SK-N-SH (cell line): ENCODE data around the gene PAQR6. TPM values are rescaled to one million over a fixed set of nuclear protein-coding genes. Genes with fewer than 3 reads are reported as not detected.

Experiments used
- CTCF ChIA-PET: fragments of 300-600, 350-600 bp; formaldehyde crosslinking; extraction: SDS; loops from one replicate; lab custom pipeline; 2021; lab: Yijun Ruan, JAX
- POLR2A ChIA-PET: fragments of 350-600 bp; sonication (Branson Sonifier 250); formaldehyde crosslinking; extraction: SDS; loops from one replicate; lab custom pipeline; 2020; ENCODE audit warnings: antibody characterized with exemption, inconsistent platforms; lab: Yijun Ruan, JAX
- DNase-seq: peaks from one replicate; pipeline ENCODE4 v3.0.0; 2012
- H2AFZ ChIP-seq: fragments of 200-600 bp; sonication (generic); 2 replicates; pipeline ENCODE4 v1.8.1; 2016; ENCODE audit warnings: antibody characterized with exemption, mild to moderate bottlenecking, low read depth
- H3F3A ChIP-seq: fragments of 200-600 bp; sonication (generic); replicated peaks from 2 replicates; pipeline ENCODE3; 2016; ENCODE audit warnings: antibody characterized with exemption, mild to moderate bottlenecking; ENCODE audit not compliant: insufficient read depth
- H3K27ac ChIP-seq, 2 experiments: fragments of 200-500 bp in 1 of 2; fragments of 200-600 bp in 1 of 2; sonication (Bioruptor generic) in 1 of 2; sonication (generic), shearing (Covaris generic) in 1 of 2; 2 replicates each; pipeline versions ENCODE4 v1.5.1 to v1.6.1; 2014 to 2016; ENCODE audit warnings: low read depth in 2 of 2, inconsistent platforms in 1 of 2, low read length in 1 of 2, mild to moderate bottlenecking in 1 of 2, mixed read lengths in 1 of 2
- H3K27me3 ChIP-seq: fragments of 200-600 bp; sonication (generic), shearing (Covaris generic); 2 replicates; pipeline ENCODE4 v1.6.1; 2016; ENCODE audit warnings: mixed run types; ENCODE audit not compliant: insufficient read depth
- H3K36me3 ChIP-seq, 2 experiments: fragments of 200-500 bp in 1 of 2; fragments of 200-600 bp in 1 of 2; sonication (Bioruptor generic) in 1 of 2; sonication (generic) in 1 of 2; replicated peaks in 1 of 2; 2 replicates each; pipeline versions ENCODE3 to v1.5.1; 2014 to 2016; ENCODE audit warnings: low read length in 1 of 2, mild to moderate bottlenecking in 1 of 2; ENCODE audit not compliant: insufficient read depth in 2 of 2, control insufficient read depth in 1 of 2
- H3K4me1 ChIP-seq, 2 experiments: fragments of 200-500 bp in 1 of 2; fragments of 200-600 bp in 1 of 2; sonication (Bioruptor generic) in 1 of 2; sonication (generic), shearing (Covaris generic) in 1 of 2; 2 replicates each; pipeline versions ENCODE4 v1.5.1 to v1.6.1; 2014 to 2016; ENCODE audit warnings: low read depth in 1 of 2, low read length in 1 of 2, mixed run types in 1 of 2; ENCODE audit not compliant: insufficient read depth in 2 of 2, control insufficient read depth in 1 of 2
- H3K4me2 ChIP-seq: fragments of 200-600 bp; sonication (generic), shearing (Covaris generic); 2 replicates; pipeline ENCODE4 v1.6.1; 2017; ENCODE audit warnings: mixed run types
- H3K4me3 ChIP-seq, 2 experiments: fragments of 200-500 bp in 1 of 2; fragments of 200-600 bp in 1 of 2; sonication (Bioruptor generic) in 1 of 2; sonication (generic), shearing (Covaris generic) in 1 of 2; 2 replicates each; pipeline versions ENCODE4 v1.5.1 to v1.8.1; 2014 to 2016; ENCODE audit warnings: low read depth in 2 of 2, inconsistent platforms in 1 of 2, low read length in 1 of 2, mild to moderate bottlenecking in 1 of 2, mixed read lengths in 1 of 2, moderate library complexity in 1 of 2
- H3K79me2 ChIP-seq: fragments of 200-600 bp; sonication (generic); 2 replicates; pipeline ENCODE4 v1.8.1; 2017; ENCODE audit warnings: mild to moderate bottlenecking; ENCODE audit not compliant: insufficient read depth
- H3K9ac ChIP-seq: fragments of 200-600 bp; sonication (generic); 2 replicates; pipeline ENCODE4 v1.6.1; 2017; ENCODE audit warnings: mixed run types
- H3K9me2 ChIP-seq: fragments of 200-600 bp; sonication (generic); 2 replicates; pipeline ENCODE4 v1.6.1; 2017; ENCODE audit warnings: mixed run types
- H3K9me3 ChIP-seq: fragments of 200-600 bp; sonication (generic); 2 replicates; pipeline ENCODE4 v1.6.1; 2017; ENCODE audit warnings: mixed run types, mild to moderate bottlenecking, moderate library complexity
- H4K20me1 ChIP-seq: fragments of 200-600 bp; sonication (generic); 2 replicates; pipeline ENCODE4 v1.6.1; 2017; ENCODE audit warnings: mild to moderate bottlenecking, mixed run types; ENCODE audit not compliant: insufficient read depth
- CHD2 ChIP-seq: fragments of 150-350 bp; IDR thresholded peaks from 2 replicates; pipeline ENCODE4 v1.6.1; 2018; ENCODE audit warnings: low read length; ENCODE audit not compliant: partially characterized antibody
- FOSL2 ChIP-seq: IDR thresholded peaks from 2 replicates; pipeline ENCODE4 v1.4.0; 2012; ENCODE audit warnings: low read depth, mild to moderate bottlenecking, moderate library complexity, borderline replicate concordance
- FOXJ3 ChIP-seq: sonication (generic); formaldehyde crosslinking; IDR thresholded peaks from 2 replicates; pipeline ENCODE4 v1.5.1; 2020; ENCODE audit warnings: mild to moderate bottlenecking, missing genetic modification reagents
- FOXM1 ChIP-seq: IDR thresholded peaks from 2 replicates; pipeline ENCODE4 v1.4.0; 2012; ENCODE audit warnings: low read depth, mild to moderate bottlenecking
- GABPA ChIP-seq: IDR thresholded peaks from 2 replicates; pipeline ENCODE4 v1.4.0; 2012; ENCODE audit warnings: low read depth, mild to moderate bottlenecking
- GATA2 ChIP-seq: sonication (generic); formaldehyde crosslinking; IDR thresholded peaks from 2 replicates; pipeline ENCODE4 v1.5.0; 2020; ENCODE audit warnings: mild to moderate bottlenecking, missing genetic modification reagents
- JUND ChIP-seq: IDR thresholded peaks from 2 replicates; pipeline ENCODE4 v1.4.0; 2012
- MXI1 ChIP-seq: IDR thresholded peaks from 2 replicates; pipeline ENCODE4 v1.6.1; 2012; ENCODE audit warnings: mild to moderate bottlenecking, low read depth, low read length, improper control_type of control experiment
- NRF1 ChIP-seq: IDR thresholded peaks from 2 replicates; pipeline ENCODE4 v1.6.1; 2012; ENCODE audit warnings: low read depth, mild to moderate bottlenecking, low read length
- POLR2AphosphoS5 ChIP-seq: IDR thresholded peaks from 2 replicates; pipeline ENCODE4 v1.6.1; 2012; ENCODE audit warnings: low read depth, low read length
- RCOR1 ChIP-seq: fragments of 150-350 bp; IDR thresholded peaks from 2 replicates; pipeline ENCODE4 v1.6.1; 2017; ENCODE audit warnings: antibody characterized with exemption, low read length
- TAF1 ChIP-seq: IDR thresholded peaks from 2 replicates; pipeline ENCODE4 v1.6.1; 2012; ENCODE audit warnings: low read depth, mild to moderate bottlenecking, low read length, moderate library complexity, borderline replicate concordance
- TCF12 ChIP-seq: IDR thresholded peaks from 2 replicates; pipeline ENCODE4 v1.4.0; 2012
- TEAD4 ChIP-seq: IDR thresholded peaks from 2 replicates; pipeline ENCODE4 v1.4.0; 2012; ENCODE audit warnings: mild to moderate bottlenecking, borderline replicate concordance; ENCODE audit not compliant: insufficient read depth
- USF1 ChIP-seq: IDR thresholded peaks from 2 replicates; pipeline ENCODE4 v1.4.0; 2012; ENCODE audit warnings: low read depth, borderline replicate concordance
- YY1 ChIP-seq: IDR thresholded peaks from 2 replicates; pipeline ENCODE4 v1.4.0; 2012; ENCODE audit warnings: low read depth, mild to moderate bottlenecking
- ZBTB33 ChIP-seq: IDR thresholded peaks from 2 replicates; pipeline ENCODE4 v1.4.0; 2012; ENCODE audit warnings: low read depth, borderline replicate concordance
- WGBS: methylation state at CpG from one replicate; pipeline ENCODE4 v1.1.6; 2017; ENCODE audit warnings: low lambda C conversion rate; 5-methylcytosine and 5-hydroxymethylcytosine counted together
- polyA plus RNA-seq, 3 experiments: library from polyadenylated mRNA; depleted of rRNA; stranded (reverse); fragments of >200 nt; gene quantifications; 2 replicates each; pipeline ENCODE4 v1.2.3, GENCODE V29; 2012
- TF ChIP-seq, protein P1 (sequence below): IDR thresholded peaks from 2 replicates; pipeline ENCODE4 v1.4.0; 2012; ENCODE audit warnings: low read depth
- TF ChIP-seq, protein P2 (sequence below): fragments of 150-350 bp; IDR thresholded peaks from 2 replicates; pipeline ENCODE4 v1.6.1; 2017; ENCODE audit warnings: antibody characterized with exemption, low read length, low read depth, borderline replicate concordance
- TF ChIP-seq, protein P3 (sequence below): IDR thresholded peaks from 2 replicates; pipeline ENCODE4; 2012
- TF ChIP-seq, protein P4 (sequence below): IDR thresholded peaks from 2 replicates; pipeline ENCODE4 v1.6.1; 2012; ENCODE audit warnings: mild to moderate bottlenecking, low read depth, low read length, moderate library complexity

PAQR6 gene
- polyA plus RNA-seq, 1 of the 3 experiments (the other 2 are of a cell fraction), result 2.4 TPM

- TF ChIP-seq GATA2 (CRISPR knock-in tag), result no peak
- TF ChIP-seq TCF12, result peak; percentile 2; the same call in 1 of the 2 replicates
- peak; percentile 56 for TF ChIP-seq FOSL2
- no peak for TF ChIP-seq MXI1
- TF ChIP-seq, protein P1, sequence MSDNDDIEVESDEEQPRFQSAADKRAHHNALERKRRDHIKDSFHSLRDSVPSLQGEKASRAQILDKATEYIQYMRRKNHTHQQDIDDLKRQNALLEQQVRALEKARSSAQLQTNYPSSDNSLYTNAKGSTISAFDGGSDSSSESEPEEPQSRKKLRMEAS, result no peak
- TF ChIP-seq POLR2AphosphoS5, result no peak
- no peak for TF ChIP-seq CHD2
- TF ChIP-seq, protein P2, sequence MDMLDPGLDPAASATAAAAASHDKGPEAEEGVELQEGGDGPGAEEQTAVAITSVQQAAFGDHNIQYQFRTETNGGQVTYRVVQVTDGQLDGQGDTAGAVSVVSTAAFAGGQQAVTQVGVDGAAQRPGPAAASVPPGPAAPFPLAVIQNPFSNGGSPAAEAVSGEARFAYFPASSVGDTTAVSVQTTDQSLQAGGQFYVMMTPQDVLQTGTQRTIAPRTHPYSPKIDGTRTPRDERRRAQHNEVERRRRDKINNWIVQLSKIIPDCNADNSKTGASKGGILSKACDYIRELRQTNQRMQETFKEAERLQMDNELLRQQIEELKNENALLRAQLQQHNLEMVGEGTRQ, result no peak
- TF ChIP-seq TAF1, result no peak
- TF ChIP-seq, protein P3, sequence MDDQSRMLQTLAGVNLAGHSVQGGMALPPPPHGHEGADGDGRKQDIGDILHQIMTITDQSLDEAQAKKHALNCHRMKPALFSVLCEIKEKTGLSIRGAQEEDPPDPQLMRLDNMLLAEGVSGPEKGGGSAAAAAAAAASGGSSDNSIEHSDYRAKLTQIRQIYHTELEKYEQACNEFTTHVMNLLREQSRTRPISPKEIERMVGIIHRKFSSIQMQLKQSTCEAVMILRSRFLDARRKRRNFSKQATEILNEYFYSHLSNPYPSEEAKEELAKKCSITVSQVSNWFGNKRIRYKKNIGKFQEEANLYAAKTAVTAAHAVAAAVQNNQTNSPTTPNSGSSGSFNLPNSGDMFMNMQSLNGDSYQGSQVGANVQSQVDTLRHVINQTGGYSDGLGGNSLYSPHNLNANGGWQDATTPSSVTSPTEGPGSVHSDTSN, result peak; percentile 45
- TF ChIP-seq RCOR1, result no peak
Observed at GRCh38 chr1:156262461-156263287, 14.8 kb upstream of the PAQR6 start (continued).

DNA sequence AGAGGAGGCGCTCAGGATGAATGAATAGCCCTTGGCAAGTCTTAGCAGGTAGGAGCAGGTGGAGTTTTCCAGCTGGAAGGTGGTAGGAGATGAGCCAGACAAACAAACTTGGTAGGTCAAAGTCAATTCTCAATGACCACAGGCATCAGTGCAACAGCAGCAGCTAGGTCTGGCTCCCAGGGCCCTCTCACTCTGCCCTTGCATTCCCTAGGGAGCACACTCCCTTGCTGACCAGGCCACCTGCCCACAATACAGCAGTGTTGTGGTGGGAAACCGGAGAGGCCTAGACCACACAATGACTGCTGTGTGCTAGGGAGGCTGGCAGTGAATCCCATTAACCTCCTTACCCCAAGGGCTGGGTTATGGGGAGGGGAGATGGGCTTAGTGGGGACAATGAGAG is 13.0 kb upstream of the PAQR6 start:
- Histone ChIP-seq H3F3A (peaks cover 22% of the 10 kb centered on the region), H3K9ac (no peak overlapping the region), H3K36me3 (peaks cover 72 to 73% of the 10 kb centered on the region in 2 experiments), H3K4me2 (no peak overlapping the region), H3K27me3 (no peaks in the 10 kb centered on the region), H3K9me3 (no peaks in the 10 kb centered on the region), H2AFZ (no peak overlapping the region), H3K27ac (no peak overlapping the region; a peak in 1 of 4 replicates), H3K9me2 (no peaks in the 10 kb centered on the region), H3K79me2 (peaks cover 7% of the 10 kb centered on the region; the same call in 1 of the 2 replicates), H3K4me1 (peaks cover 11 to 27% of the 10 kb centered on the region in 2 experiments; a peak in 3 of 4 replicates), H4K20me1 (peaks cover 13% of the 10 kb centered on the region; the same call in 1 of the 2 replicates), H3K4me3 (no peak overlapping the region)
- ChIA-PET POLR2A (interaction anchor here (0.9 to 1.8 kb wide), 2 partner anchors 19 to 48 kb away, joined by 4 to 9 read pairs; partner anchors contain the start of genes BGLAP and PMF1), CTCF (interaction anchor here (1.0 to 3.6 kb wide), 16 partner anchors 11 to 169 kb away, joined by 3 to 35 read pairs (median 8); partner anchors contain the start of genes BGLAP, GLMP and SMG5)
- WGBS, result 100% methylated on average over 2 of the region's 2 CpGs
- no peak for DNase-seq
- TF ChIP-seq YY1, result no peak
- TF ChIP-seq, protein P4, sequence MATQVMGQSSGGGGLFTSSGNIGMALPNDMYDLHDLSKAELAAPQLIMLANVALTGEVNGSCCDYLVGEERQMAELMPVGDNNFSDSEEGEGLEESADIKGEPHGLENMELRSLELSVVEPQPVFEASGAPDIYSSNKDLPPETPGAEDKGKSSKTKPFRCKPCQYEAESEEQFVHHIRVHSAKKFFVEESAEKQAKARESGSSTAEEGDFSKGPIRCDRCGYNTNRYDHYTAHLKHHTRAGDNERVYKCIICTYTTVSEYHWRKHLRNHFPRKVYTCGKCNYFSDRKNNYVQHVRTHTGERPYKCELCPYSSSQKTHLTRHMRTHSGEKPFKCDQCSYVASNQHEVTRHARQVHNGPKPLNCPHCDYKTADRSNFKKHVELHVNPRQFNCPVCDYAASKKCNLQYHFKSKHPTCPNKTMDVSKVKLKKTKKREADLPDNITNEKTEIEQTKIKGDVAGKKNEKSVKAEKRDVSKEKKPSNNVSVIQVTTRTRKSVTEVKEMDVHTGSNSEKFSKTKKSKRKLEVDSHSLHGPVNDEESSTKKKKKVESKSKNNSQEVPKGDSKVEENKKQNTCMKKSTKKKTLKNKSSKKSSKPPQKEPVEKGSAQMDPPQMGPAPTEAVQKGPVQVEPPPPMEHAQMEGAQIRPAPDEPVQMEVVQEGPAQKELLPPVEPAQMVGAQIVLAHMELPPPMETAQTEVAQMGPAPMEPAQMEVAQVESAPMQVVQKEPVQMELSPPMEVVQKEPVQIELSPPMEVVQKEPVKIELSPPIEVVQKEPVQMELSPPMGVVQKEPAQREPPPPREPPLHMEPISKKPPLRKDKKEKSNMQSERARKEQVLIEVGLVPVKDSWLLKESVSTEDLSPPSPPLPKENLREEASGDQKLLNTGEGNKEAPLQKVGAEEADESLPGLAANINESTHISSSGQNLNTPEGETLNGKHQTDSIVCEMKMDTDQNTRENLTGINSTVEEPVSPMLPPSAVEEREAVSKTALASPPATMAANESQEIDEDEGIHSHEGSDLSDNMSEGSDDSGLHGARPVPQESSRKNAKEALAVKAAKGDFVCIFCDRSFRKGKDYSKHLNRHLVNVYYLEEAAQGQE, result no peak
- no peak for TF ChIP-seq FOXJ3 (CRISPR knock-in tag)
- no peak for TF ChIP-seq NRF1
- TF ChIP-seq TEAD4, result no peak
- TF ChIP-seq GATA2 (CRISPR knock-in tag), result no peak
- no peak for TF ChIP-seq JUND
- no peak for TF ChIP-seq FOXM1
- TF ChIP-seq USF1, result no peak
- TF ChIP-seq, protein P3, result no peak
- no peak for TF ChIP-seq ZBTB33
- no peak for TF ChIP-seq GABPA
